Smooth muscle cell (in vitro differentiated cells): Measurements from ENCODE around the gene KLK12. TPM values are rescaled to one million over a fixed set of nuclear protein-coding genes. Genes with fewer than 3 reads are reported as not detected.

Experiments used
- DNase-seq: peaks from one replicate; lab custom pipeline; 2025; ENCODE audit not compliant: unreplicated experiment; lab: John Stamatoyannopoulos, UW
- H2AFZ ChIP-seq: fragments of 200-600 bp; sonication (generic); 2 replicates; pipeline ENCODE4 v1.6.0; 2016; ENCODE audit warnings: antibody characterized with exemption, low read depth, mild to moderate bottlenecking
- H3F3A ChIP-seq: fragments of 200-600 bp; sonication (generic); 2 replicates; pipeline ENCODE4 v1.6.0; 2017; ENCODE audit warnings: antibody characterized with exemption, low read depth
- H3K27ac ChIP-seq: fragments of 200-600 bp; sonication (generic); 2 replicates; pipeline ENCODE4 v1.5.1; 2016; ENCODE audit warnings: low read depth, mild to moderate bottlenecking
- H3K27me3 ChIP-seq: fragments of 200-600 bp; sonication (generic); 2 replicates; pipeline ENCODE4 v1.6.1; 2016; ENCODE audit warnings: low read depth, mild to moderate bottlenecking
- H3K36me3 ChIP-seq: fragments of 200-600 bp; sonication (generic); 2 replicates; pipeline ENCODE4 v1.5.1; 2016; ENCODE audit warnings: low read depth
- H3K4me1 ChIP-seq: fragments of 200-600 bp; sonication (generic); 2 replicates; pipeline ENCODE4 v1.5.1; 2016; ENCODE audit warnings: low read depth
- H3K4me2 ChIP-seq: fragments of 200-600 bp; sonication (generic); 2 replicates; pipeline ENCODE4 v1.6.0; 2016; ENCODE audit warnings: mild to moderate bottlenecking
- H3K4me3 ChIP-seq: fragments of 200-600 bp; sonication (generic); 2 replicates; pipeline ENCODE4 v1.5.1; 2016; ENCODE audit warnings: mild to moderate bottlenecking
- H3K79me2 ChIP-seq: fragments of 200-600 bp; sonication (generic); 2 replicates; pipeline ENCODE4 v1.6.0; 2016; ENCODE audit warnings: low read depth, mild to moderate bottlenecking
- H3K9ac ChIP-seq: fragments of 200-600 bp; sonication (generic); 2 replicates; pipeline ENCODE4 v1.6.0; 2016; ENCODE audit warnings: low read depth
- H3K9me3 ChIP-seq: fragments of 200-600 bp; sonication (generic); replicated peaks from 2 replicates; pipeline ENCODE4 v1.5.1; 2016; ENCODE audit warnings: low read depth
- H4K20me1 ChIP-seq: fragments of 200-600 bp; sonication (generic); 2 replicates; pipeline ENCODE4 v1.6.0; 2016; ENCODE audit warnings: low read depth
- WGBS: methylation state at CpG from one replicate; pipeline ENCODE4 v1.1.7; 2016; ENCODE audit warnings: low lambda C conversion rate; 5-methylcytosine and 5-hydroxymethylcytosine counted together
- polyA plus RNA-seq: library from polyadenylated mRNA; unstranded; fragments of >200 nt; fragmentation: Nextera tagmentation; extraction: Ambion mirVana; gene quantifications from 2 replicates; pipeline ENCODE4 v1.2.1, GENCODE V29; 2016
- total RNA-seq: library from RNA; depleted of rRNA; stranded (reverse); fragments of >200 nt; gene quantifications from 2 replicates; pipeline ENCODE4 v1.2.3, GENCODE V29; 2014
- TF ChIP-seq, protein P1 (sequence below): fragments of 200-600 bp; sonication (generic); IDR thresholded peaks from 2 replicates; pipeline ENCODE4 v1.5.1; 2017; ENCODE audit warnings: borderline replicate concordance, mild to moderate bottlenecking, antibody characterized with exemption; ENCODE audit not compliant: insufficient read depth, poor library complexity, severe bottlenecking

The KLK12 gene
- total and polyA plus RNA-seq, 2 experiments from 2014 or later = 1.7 to 1.9 TPM

DNA sequence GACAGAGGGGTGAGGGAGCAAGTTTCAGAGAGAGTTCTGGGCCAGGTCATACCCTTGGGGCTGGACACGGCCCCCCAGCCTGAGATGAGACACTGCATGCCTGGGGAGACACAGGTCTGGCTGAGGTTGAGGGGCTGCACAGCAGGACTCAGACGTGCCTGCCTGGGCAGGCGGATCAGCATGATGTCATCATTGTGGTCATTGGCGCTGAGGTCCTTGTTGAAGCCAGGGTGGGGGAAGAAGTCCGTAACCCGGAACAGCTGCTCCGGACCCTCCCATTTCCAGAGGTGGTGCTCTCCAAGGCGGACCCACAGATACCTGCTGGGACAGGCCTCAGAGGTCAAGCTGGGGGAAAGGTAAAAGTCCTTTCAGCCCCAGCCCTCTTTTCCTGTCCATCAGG lies 28.4 kb downstream of the KLK12 start:
- no peak overlapping the region for H3K4me3 ChIP-seq
- H3K36me3 ChIP-seq = no peaks in the 10 kb centered on the region
- no peak overlapping the region for H3K4me2 ChIP-seq
- 54% methylated on average over 8 of the region's 8 CpGs for WGBS
- peaks cover 15% of the 10 kb centered on the region for H3K27me3 ChIP-seq
- H4K20me1 ChIP-seq = no peaks in the 10 kb centered on the region
- no peak overlapping the region for H3K9ac ChIP-seq
- peaks cover 5% of the 10 kb centered on the region for H3K4me1 ChIP-seq
- no peak overlapping the region for H3K27ac ChIP-seq
- no peaks in the 10 kb centered on the region for H3K79me2 ChIP-seq
- H3F3A ChIP-seq = no peaks in the 10 kb centered on the region
- DNase-seq = no peak
- no peak overlapping the region for H2AFZ ChIP-seq
- H3K9me3 ChIP-seq = no peaks in the 10 kb centered on the region
- TF ChIP-seq, protein P1, sequence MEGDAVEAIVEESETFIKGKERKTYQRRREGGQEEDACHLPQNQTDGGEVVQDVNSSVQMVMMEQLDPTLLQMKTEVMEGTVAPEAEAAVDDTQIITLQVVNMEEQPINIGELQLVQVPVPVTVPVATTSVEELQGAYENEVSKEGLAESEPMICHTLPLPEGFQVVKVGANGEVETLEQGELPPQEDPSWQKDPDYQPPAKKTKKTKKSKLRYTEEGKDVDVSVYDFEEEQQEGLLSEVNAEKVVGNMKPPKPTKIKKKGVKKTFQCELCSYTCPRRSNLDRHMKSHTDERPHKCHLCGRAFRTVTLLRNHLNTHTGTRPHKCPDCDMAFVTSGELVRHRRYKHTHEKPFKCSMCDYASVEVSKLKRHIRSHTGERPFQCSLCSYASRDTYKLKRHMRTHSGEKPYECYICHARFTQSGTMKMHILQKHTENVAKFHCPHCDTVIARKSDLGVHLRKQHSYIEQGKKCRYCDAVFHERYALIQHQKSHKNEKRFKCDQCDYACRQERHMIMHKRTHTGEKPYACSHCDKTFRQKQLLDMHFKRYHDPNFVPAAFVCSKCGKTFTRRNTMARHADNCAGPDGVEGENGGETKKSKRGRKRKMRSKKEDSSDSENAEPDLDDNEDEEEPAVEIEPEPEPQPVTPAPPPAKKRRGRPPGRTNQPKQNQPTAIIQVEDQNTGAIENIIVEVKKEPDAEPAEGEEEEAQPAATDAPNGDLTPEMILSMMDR = no peak

DNA sequence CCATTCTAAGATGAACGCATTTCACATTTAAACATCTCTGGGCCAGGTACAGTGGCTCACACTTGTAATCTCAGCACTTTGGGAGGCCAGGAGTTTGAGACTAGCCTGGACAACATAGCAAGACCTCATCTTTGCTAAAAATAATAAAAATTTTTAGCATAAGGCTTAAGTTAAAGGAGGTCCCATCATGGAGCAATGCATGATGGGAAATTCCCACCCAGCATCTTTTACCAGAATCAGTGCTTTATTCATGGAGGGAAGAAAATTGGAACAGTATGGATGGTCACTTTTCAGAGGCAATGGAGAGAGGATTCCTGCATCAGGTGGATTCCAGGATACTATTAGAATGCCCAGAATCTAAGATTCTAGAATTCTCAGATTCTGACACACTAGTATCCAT lies 29.6 kb downstream of the KLK12 start:
- no peaks in the 10 kb centered on the region for H3K79me2 ChIP-seq
- H2AFZ ChIP-seq = no peak overlapping the region
- H3K36me3 ChIP-seq = no peaks in the 10 kb centered on the region
- H3K9ac ChIP-seq = no peak overlapping the region
- DNase-seq = no peak
- no peaks in the 10 kb centered on the region for H3F3A ChIP-seq
- H4K20me1 ChIP-seq = no peaks in the 10 kb centered on the region
- H3K4me1 ChIP-seq = peaks cover 5% of the 10 kb centered on the region
- H3K27ac ChIP-seq = no peak overlapping the region
- H3K9me3 ChIP-seq = no peaks in the 10 kb centered on the region
- 97% methylated on average over 1 of the region's 1 CpG for WGBS
- no peak overlapping the region for H3K4me3 ChIP-seq
- no peak overlapping the region for H3K4me2 ChIP-seq
- TF ChIP-seq, protein P1 = no peak
- H3K27me3 ChIP-seq = peaks cover 15% of the 10 kb centered on the region

DNA sequence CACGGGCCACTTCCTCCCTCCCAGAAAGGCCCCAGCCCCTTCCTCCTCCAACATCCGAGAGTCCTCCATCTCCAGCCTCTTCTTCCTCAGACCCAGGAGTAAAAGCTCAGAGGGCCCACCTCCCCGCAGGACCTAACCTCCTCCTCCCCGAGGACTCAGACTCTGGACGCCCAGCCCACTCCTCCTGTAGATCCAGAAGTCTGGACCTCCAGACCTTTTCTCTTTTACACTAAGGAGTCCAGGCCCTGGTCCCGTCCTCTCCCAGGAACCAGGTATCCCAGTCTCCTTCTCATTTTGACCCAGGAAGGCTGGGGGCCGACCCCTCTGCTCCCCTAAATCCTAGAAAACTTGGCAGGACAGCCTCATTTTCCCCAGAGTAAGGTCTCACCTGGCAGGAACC lies 31.5 kb downstream of the KLK12 start:
- Histone ChIP-seq H4K20me1 (no peaks in the 10 kb centered on the region), H3K4me1 (peaks cover 5% of the 10 kb centered on the region), H3K9me3 (no peaks in the 10 kb centered on the region), H3K4me3 (no peak overlapping the region), H3K4me2 (no peak overlapping the region), H2AFZ (no peak overlapping the region), H3K27ac (no peak overlapping the region), H3F3A (no peaks in the 10 kb centered on the region), H3K79me2 (no peaks in the 10 kb centered on the region), H3K9ac (no peak overlapping the region), H3K36me3 (no peaks in the 10 kb centered on the region), H3K27me3 (peaks cover 7% of the 10 kb centered on the region)
- TF ChIP-seq, protein P1 = no peak
- 82% methylated on average over 7 of the region's 7 CpGs for WGBS
- DNase-seq = no peak

DNA sequence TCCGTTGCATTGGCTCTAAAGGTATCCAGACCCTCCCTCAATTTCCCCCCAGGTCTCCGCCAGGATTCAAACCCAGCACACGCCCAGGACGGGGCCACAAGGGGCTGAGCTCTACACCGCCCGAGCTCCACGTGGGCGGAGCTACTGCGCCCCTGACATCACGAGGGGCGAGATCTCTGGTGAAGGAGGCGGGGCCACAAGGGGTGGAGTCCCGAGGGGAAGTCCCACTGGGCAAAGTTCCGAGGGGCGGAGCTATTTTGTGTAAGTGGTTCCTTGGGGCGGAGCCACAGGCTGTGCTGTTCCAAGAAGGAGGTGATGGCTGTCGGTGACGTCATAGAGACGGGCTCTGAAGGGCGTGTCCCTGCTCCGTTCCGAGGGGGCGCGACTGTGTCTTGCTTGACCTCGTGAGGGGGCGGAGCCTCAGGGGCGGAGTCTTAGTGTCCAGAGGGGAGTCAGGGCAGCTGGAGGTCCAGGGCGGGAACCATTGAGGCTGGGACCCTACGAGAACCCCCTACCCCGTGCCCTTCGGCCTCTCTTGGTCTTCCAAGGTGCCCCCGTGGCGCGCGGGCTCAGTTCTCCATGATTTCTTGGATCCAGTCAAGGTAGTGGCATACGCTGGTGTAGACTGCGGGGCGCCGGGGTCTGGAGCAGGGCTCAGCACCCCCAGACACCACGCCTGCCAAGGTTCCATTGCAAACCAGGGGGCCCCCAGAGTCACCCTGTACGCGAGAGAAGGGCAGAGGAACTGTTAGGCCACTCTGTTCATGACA lies 32.1 kb downstream of the KLK12 start:
- H3K4me1 ChIP-seq = peaks cover 5% of the 10 kb centered on the region
- DNase-seq = no peak

More for the DNA sequence above, 32.1 kb downstream of the KLK12 start:
- H3K27me3 ChIP-seq = peaks cover 7% of the 10 kb centered on the region
- H3K36me3 ChIP-seq = no peaks in the 10 kb centered on the region
- no peaks in the 10 kb centered on the region for H3K9me3 ChIP-seq
- H3K27ac ChIP-seq = no peak overlapping the region
- H3K4me3 ChIP-seq = no peak overlapping the region
- 68% methylated on average over 42 of the region's 42 CpGs for WGBS
- no peaks in the 10 kb centered on the region for H3F3A ChIP-seq
- no peak overlapping the region for H3K4me2 ChIP-seq
- H4K20me1 ChIP-seq = no peaks in the 10 kb centered on the region
- no peaks in the 10 kb centered on the region for H3K79me2 ChIP-seq
- TF ChIP-seq, protein P1 = no peak
- H2AFZ ChIP-seq = no peak overlapping the region
- no peak overlapping the region for H3K9ac ChIP-seq
